ENCODE data around the gene TM9SF1. TPM values are rescaled to one million over a fixed set of nuclear protein-coding genes. Genes with fewer than 3 reads are reported as not detected.

Gene TM9SF1
- total and polyA plus RNA-seq, 9 of the 15 experiments (the other 6 are each of a cell fraction or from before 2014, with no cell fraction given): 5.3 to 20.3 (median 11.8) TPM

DNA sequence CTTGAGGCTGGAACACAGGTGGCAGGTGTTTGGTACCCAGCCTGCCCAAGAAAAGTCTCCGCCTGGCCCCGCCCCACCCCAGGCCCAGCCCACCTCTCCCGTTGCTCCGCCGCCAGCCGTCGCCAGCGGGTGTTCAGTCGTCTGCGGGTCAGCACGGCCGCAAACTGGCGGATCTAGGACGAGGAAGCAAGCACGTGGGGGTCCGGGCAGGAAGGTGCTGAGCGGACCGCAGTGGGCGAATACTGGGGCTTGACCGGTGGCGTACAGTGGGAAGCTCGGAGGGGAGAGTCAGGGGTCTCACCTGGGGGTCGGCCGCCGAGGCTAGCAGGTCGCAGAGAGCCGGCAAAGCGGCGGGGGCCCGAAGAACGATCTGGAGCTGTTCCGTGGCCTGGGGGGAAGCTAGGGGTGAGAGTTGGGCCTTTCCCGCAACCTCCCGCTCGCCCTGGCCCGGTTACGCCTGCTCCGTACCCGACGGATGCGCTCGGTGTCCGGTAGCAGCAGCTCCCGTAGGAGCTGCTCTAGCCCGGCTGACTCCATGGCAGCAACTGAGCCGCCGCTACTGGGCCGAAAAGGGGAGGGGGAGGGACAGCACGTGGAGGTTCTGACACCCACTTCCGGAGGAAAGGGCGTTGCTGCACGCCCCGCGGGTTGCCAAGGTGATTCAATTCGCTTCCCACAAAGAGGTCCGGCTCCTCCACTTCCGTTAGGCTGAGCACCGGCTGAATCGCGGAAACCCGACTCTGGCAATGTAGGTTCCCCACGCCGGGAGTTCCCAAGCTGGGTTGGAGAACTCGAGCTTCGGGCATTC, 6.8 kb downstream of the TM9SF1 start, which contains the start of gene IPO4 (continued):
- TF ChIP-seq ZNF696 (CRISPR knock-in tag; conservative IDR thresholded peaks at IDR 0.05) (no peak), BHLHE40 (IDR thresholded peaks at IDR 0.05; ENCODE audit: low read length) (peak; percentile 87), ZNF347 (CRISPR knock-in tag; IDR thresholded peaks at IDR 0.05; ENCODE audit: low read depth) (no peak), STAT5B (CRISPR knock-in tag; IDR thresholded peaks at IDR 0.05) (no peak), BDP1 (IDR thresholded peaks at IDR 0.05; ENCODE audit: insufficient read depth, insufficient read length) (no peak), SREBF2 (CRISPR knock-in tag; IDR thresholded peaks at IDR 0.05) (no peak), MED1 (CRISPR knock-in tag; IDR thresholded peaks at IDR 0.05; ENCODE audit: borderline replicate concordance) (no peak), ZFP1 (CRISPR knock-in tag; IDR thresholded peaks at IDR 0.05) (no peak), CSDE1 (IDR thresholded peaks at IDR 0.05) (peak in 1 of 2 experiments; percentile 80; a peak in 2 of 4 replicates), SP1 (CRISPR knock-in tag; IDR thresholded peaks at IDR 0.05) (peak; percentile 83), PCBP2 (IDR thresholded peaks at IDR 0.05; ENCODE audit: low read depth, low read length, poor library complexity, severe bottlenecking) (no peak), NCOA6 (IDR thresholded peaks at IDR 0.05) (no peak), NCOA4 (IDR thresholded peaks at IDR 0.05; ENCODE audit: partially characterized antibody) (no peak), ZNF785 (CRISPR knock-in tag; IDR thresholded peaks at IDR 0.05) (no peak), ZNF507 (tag; conservative IDR thresholded peaks at IDR 0.05) (no peak)
- TF ChIP-seq, protein P1, sequence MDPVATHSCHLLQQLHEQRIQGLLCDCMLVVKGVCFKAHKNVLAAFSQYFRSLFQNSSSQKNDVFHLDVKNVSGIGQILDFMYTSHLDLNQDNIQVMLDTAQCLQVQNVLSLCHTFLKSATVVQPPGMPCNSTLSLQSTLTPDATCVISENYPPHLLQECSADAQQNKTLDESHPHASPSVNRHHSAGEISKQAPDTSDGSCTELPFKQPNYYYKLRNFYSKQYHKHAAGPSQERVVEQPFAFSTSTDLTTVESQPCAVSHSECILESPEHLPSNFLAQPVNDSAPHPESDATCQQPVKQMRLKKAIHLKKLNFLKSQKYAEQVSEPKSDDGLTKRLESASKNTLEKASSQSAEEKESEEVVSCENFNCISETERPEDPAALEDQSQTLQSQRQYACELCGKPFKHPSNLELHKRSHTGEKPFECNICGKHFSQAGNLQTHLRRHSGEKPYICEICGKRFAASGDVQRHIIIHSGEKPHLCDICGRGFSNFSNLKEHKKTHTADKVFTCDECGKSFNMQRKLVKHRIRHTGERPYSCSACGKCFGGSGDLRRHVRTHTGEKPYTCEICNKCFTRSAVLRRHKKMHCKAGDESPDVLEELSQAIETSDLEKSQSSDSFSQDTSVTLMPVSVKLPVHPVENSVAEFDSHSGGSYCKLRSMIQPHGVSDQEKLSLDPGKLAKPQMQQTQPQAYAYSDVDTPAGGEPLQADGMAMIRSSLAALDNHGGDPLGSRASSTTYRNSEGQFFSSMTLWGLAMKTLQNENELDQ (CRISPR knock-in tag; IDR thresholded peaks at IDR 0.05; ENCODE audit: borderline replicate concordance): no peak
- TF ChIP-seq, protein P2, sequence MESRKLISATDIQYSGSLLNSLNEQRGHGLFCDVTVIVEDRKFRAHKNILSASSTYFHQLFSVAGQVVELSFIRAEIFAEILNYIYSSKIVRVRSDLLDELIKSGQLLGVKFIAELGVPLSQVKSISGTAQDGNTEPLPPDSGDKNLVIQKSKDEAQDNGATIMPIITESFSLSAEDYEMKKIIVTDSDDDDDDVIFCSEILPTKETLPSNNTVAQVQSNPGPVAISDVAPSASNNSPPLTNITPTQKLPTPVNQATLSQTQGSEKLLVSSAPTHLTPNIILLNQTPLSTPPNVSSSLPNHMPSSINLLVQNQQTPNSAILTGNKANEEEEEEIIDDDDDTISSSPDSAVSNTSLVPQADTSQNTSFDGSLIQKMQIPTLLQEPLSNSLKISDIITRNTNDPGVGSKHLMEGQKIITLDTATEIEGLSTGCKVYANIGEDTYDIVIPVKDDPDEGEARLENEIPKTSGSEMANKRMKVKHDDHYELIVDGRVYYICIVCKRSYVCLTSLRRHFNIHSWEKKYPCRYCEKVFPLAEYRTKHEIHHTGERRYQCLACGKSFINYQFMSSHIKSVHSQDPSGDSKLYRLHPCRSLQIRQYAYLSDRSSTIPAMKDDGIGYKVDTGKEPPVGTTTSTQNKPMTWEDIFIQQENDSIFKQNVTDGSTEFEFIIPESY (CRISPR knock-in tag; IDR thresholded peaks at IDR 0.05): no peak
- TF ChIP-seq, protein P3, sequence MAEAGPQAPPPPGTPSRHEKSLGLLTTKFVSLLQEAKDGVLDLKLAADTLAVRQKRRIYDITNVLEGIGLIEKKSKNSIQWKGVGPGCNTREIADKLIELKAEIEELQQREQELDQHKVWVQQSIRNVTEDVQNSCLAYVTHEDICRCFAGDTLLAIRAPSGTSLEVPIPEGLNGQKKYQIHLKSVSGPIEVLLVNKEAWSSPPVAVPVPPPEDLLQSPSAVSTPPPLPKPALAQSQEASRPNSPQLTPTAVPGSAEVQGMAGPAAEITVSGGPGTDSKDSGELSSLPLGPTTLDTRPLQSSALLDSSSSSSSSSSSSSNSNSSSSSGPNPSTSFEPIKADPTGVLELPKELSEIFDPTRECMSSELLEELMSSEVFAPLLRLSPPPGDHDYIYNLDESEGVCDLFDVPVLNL (CRISPR knock-in tag; IDR thresholded peaks at IDR 0.05; ENCODE audit: low read depth): no peak
- TF ChIP-seq, protein P4, sequence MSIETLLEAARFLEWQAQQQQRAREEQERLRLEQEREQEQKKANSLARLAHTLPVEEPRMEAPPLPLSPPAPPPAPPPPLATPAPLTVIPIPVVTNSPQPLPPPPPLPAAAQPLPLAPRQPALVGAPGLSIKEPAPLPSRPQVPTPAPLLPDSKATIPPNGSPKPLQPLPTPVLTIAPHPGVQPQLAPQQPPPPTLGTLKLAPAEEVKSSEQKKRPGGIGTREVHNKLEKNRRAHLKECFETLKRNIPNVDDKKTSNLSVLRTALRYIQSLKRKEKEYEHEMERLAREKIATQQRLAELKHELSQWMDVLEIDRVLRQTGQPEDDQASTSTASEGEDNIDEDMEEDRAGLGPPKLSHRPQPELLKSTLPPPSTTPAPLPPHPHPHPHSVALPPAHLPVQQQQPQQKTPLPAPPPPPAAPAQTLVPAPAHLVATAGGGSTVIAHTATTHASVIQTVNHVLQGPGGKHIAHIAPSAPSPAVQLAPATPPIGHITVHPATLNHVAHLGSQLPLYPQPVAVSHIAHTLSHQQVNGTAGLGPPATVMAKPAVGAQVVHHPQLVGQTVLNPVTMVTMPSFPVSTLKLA (conservative IDR thresholded peaks at IDR 0.05): peak; percentile 100
- TF ChIP-seq, protein P5, sequence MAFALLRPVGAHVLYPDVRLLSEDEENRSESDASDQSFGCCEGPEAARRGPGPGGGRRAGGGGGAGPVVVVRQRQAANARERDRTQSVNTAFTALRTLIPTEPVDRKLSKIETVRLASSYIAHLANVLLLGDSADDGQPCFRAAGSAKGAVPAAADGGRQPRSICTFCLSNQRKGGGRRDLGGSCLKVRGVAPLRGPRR (CRISPR knock-in tag; IDR thresholded peaks at IDR 0.05): no peak
